ENCODE measurements around the gene DCN.

- TF ChIP-seq CTCF (IDR thresholded peaks at IDR 0.05): no peak
- no peak for TF ChIP-seq POLR2A (IDR thresholded peaks at IDR 0.05)
These were observed 69.0 kb downstream of the DCN start for GRCh38 chr12:91113621-91114020.
